NCI-H1105 treated with DMSO at 0.1 percent for 48 hours (cell line): Measurements from ENCODE around the gene GPR146.

Experiments used
- DNase-seq: peaks from one replicate; lab custom pipeline; 2025; lab: John Stamatoyannopoulos, UW

Gene GPR146

DNA sequence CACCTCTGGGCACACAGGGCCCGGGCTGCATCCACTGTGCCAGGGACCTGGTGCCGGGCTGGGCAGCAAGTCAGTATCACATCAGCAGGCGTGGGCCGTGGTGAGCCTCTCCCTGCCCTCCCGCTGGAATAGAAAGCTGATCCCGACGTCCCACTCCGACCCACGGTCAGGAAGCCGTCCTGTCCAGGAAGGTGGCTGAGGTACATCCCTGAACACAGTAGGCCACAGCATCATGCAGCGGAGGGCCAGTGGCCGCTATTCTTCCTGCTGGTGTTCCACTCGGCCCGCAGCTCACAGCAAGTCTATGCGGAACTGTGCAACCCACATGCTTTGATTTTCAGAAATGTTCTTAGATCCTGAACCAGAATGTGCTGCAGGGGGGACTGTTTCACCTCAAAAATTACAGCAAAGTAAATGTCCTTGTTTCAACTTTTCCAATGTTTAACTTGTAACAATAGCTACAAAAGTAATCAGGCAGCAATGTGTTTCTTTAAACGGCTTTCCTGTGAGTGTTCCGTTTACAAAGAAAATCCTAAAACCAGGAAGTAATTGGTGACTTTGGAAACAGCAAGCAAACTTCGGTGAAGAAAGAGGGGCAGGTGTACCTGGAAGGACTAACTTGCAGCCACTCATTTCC lies 676 bp upstream of the GPR146 start:
- DNase-seq, result no peak

GRCh38 chr7:1045069-1046063 lies 1.0 kb downstream of the GPR146 start:
- no peak for DNase-seq

DNA sequence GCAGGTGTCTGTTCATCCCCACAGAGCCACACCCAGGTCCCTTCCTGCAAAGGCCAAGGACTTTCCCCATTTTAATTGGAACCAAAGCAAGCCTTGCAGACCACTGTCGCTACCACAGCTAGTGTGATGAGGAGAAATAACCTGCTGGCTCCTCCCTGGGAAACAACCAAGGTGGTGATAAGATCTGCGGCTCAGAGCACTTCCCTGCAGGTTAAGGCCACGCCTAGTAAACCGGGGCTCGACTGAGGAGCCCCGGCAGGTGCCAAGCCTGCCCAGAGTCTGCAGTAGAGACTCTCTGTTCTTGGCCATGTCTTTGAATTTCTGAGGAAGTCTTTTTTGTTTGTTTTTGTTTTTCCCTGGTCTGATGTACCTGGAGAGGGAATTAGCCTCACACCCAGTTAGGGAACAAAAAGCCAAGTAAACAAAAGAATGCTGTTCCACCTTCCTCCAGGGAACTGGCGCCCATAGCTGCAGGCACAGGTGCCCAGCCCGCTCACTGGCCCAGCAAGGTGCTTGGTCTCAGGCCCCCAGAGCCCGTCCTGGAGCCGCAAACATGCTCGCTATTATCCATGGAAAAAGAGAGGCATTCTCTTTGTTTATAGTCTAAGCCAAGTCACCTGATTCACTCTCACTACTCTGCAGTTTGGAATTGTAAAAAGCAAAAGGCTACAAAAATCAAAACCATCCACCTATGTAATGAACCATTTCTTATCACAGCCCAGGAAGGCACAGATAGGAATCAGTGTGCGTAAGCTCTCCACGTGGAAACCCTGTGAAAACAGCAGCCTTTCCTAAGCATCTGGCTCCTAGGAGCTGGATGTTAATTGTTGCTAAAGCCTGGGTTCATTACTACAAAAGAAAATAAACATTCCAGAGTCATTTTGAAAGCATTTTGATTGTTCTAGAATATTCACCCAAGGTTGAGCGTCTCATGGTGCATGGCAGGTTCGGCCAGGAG lies 2.7 kb downstream of the GPR146 start:
- no peak for DNase-seq

DNA sequence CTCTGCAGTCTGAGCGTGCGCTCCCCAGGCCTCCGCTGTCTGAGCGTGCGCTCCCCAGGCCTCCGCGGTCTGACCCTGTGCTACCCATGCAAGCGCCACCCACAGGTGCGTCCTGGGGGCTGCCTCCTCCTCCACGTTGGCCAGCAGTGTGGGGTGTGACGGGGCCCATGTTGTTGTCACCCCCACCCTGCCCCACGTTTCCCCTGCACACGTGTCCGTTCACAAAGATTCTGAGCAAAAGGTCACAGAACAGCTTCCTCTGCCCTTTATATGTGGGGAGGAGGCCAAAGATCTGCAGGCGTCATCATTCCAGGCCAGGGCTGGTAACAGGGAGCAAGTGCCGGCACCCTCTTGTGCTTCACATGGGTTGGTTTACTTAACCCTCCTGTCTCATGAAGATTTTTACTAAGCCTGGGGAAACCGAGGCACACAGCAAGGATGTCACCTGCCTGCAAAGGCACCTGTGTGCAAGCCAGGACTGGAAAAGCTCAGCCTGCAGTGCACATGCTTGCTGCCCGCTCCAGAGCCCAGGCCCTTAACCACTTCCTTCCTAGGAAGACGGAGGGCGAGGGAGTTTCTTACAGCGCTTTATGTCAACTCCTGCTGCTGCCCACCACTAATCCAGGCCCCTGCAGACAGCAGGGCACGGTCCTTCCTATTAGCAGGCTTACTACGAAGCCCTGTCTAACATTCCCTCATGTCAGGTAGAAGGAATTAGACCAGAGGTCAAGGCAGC lies 4.8 kb downstream of the GPR146 start:
- no peak for DNase-seq

- DNase-seq, result no peak
Observed at GRCh38 chr7:1049801-1050200, 5.5 kb downstream of the GPR146 start.

DNA sequence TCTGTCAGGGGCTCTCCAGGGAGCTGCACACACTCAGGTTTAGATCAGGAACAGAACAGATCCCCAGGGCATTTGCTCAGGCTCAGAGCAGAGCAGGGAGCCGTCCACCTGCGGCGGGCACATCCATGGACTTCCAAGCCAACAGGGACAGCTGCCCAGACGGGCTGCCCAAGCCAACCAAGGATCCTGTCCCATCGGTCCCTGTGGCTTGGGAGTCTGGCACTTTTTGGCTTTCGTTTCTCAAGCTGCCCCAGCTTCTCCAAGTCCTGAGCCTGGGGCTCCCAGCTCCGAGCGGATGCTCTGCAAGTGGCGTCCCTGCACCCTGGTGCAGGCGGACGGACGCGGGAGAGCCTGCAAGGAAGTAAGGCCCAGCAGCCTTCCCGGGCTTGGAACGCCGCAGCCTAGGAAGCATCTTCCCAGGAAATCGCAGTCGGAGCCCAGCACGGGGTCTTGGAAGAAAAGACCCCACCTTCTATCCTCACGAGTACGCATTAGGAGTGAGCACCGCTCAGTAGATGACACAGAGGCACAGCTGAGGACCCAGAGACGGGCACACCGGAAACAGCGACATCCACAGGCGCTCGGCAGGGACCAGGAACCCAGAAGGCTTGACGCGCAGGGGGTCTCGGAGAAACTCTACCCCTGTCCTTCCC lies 6.0 kb downstream of the GPR146 start:
- DNase-seq, result no peak

- no peak for DNase-seq
Observed at GRCh38 chr7:1050956-1051690, 6.8 kb downstream of the GPR146 start.

DNA sequence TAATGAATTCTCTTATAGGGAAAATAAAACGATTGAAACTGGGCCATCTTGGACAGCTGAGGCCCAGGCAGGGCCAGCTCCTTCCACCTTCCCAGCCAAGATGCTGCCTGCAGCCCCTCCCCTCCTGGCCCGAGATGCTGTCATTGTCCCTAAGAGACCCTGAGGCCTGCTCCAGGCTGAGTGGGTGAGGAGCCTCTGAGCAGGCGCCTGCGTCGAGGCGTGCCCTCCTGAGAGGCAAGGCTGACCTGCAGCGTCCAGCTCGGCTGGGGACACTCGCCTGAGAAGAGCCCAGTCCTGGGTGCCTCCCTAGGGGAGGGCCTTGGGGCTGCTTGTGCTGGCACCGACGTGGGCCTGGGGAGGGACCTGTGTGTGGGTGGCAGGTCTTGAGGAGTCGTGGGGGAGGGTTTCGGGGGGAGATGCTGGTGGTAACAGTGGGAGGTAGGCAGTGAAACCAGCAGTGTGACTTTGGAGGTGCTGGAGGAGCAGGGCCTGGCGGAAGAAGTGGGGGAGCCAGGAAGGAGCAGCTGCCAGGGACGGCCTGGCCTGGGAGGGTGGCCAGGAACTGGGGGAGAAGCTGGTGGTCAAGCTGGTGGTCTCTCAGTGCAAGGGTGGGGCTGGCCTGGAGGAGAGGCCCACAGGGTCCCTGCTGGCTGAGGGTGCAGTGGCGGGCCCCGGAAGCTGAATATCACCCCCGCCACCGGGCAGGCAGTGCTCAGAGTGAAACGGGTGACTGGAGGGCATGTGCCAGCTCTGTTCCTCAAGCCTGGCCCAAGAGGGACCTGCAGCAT lies 7.9 kb downstream of the GPR146 start:
- no peak for DNase-seq

GRCh38 chr7:1053002-1053411 lies 8.7 kb downstream of the GPR146 start:
- DNase-seq, result no peak

GRCh38 chr7:1053816-1054370 lies 9.5 kb downstream of the GPR146 start:
- DNase-seq, result no peak

GRCh38 chr7:1054438-1054837 lies 10.1 kb downstream of the GPR146 start:
- DNase-seq, result no peak

GRCh38 chr7:1054861-1055450 lies 10.6 kb downstream of the GPR146 start:
- DNase-seq, result no peak

DNA sequence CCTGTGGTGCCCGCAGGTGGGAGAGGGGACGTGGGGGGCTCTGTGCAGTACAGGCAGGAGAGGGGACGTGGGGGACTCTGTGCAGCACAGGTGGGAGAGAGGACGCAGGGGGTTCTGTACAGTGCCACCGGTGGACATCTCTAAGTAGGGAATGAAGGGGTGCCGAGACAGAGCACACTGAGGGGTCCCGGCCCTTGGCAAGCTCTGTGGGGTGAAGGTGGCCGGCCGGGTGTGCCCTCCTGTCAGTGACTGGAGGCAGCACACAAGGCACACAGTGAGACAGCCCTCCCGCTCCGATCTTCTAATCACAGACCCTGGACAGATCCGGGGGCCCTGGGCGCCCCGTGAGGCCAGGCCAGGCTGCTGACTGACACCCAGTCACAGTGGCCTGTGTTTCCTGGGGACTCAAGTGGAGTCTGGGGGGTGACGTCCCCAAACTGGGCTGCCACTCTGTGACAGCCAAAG lies 11.2 kb downstream of the GPR146 start:
- DNase-seq, result no peak

GRCh38 chr7:1055956-1056784 lies 11.8 kb downstream of the GPR146 start:
- no peak for DNase-seq

DNA sequence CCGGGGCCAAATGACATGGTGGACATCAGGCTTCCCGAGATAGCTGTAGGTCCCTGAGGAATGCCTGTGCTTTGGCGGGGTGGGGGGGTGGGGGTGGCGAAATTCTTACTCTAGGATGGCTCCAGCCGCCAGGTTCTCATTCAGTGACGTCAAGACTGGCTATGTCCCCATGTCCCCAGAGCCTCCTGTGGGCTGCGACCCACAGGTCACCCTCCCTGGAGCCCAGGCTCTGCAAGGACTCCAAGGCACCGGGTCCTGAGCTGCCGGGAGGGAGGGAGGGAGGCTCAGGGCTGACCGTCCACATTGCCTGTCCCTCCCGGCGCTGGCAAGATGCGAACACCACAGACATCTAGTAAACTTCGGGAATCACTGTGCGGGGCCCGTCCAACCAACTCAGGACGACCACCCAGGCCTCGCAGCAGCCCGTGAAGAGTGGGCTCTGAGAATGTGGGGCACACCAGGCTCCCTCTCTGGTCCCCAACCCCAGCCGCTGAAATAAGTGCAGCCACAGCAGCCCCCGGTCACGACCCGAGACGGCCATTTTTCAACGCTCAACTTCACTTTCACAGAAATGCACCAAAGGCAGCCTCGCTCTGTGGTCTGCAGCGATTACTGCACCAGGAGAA lies 12.6 kb downstream of the GPR146 start:
- DNase-seq, result no peak

DNA sequence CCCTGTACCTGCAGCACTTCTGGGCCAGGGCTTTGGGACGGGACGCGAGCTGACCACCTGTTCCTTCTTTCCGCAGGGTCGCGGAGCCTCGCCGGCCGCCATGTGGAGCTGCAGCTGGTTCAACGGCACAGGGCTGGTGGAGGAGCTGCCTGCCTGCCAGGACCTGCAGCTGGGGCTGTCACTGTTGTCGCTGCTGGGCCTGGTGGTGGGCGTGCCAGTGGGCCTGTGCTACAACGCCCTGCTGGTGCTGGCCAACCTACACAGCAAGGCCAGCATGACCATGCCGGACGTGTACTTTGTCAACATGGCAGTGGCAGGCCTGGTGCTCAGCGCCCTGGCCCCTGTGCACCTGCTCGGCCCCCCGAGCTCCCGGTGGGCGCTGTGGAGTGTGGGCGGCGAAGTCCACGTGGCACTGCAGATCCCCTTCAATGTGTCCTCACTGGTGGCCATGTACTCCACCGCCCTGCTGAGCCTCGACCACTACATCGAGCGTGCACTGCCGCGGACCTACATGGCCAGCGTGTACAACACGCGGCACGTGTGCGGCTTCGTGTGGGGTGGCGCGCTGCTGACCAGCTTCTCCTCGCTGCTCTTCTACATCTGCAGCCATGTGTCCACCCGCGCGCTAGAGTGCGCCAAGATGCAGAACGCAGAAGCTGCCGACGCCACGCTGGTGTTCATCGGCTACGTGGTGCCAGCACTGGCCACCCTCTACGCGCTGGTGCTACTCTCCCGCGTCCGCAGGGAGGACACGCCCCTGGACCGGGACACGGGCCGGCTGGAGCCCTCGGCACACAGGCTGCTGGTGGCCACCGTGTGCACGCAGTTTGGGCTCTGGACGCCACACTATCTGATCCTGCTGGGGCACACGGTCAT lies 13.3 kb downstream of the GPR146 start:
- DNase-seq, result no peak
